ENCODE measurements around the gene MAN1B1. TPM values are rescaled to one million over a fixed set of nuclear protein-coding genes. Genes with fewer than 3 reads are reported as not detected.

Gene MAN1B1
- total and polyA plus RNA-seq, 2 of the 8 experiments (the other 6 are each of a cell fraction or from before 2014, with no cell fraction given), result 33.7 to 36.3 TPM

DNA sequence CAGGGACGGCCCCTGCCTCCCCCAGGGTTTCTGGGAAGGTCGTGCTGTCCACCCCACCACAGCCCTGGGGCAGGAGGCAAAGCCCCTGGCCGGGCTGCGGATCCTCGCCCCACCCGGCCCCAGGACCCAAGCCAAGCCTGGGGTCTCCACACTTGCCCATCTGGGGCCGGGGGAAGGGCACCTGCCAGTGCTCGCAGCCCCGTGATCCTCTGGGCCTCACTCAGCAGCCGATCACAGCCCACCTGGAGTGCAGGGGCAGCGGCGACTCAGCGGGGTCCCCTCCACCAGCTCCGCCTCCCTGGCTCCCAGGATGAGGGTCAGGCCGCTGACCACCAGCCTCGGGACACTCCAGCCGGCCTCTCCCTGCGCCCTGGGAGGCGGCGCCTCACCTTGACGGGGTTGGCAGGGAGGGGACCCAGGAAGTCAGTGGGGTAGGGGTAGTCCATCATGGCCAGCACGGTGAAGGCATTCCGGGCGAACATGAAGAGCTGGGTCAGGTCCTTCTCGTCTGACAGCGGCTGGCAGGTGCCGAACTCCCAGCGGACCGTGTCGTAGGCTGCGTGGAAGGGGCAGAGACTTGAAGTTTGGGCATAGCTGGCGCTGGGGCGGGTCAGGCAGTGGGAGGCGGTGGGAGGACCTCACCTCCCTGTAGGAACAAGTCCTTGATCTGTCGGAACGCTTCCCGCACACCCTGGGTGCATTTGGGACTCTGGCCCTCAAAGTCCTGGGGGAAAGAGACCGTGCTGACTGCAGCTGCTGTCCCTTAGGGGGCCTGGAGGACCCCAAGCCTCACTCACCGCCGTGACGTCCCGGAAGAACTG is 26.0 kb downstream of the MAN1B1 start:
- H3K79me2 ChIP-seq (ENCODE audit: control insufficient read depth in 1 of 2, insufficient read depth in 2 of 2, low read length in 2 of 2), result no peaks in the 10 kb centered on the region
- H4K20me1 ChIP-seq (replicated peaks in 1 of 2; ENCODE audit: control insufficient read depth in 1 of 2, insufficient read depth in 2 of 2, low read length in 2 of 2), result peaks cover 0 to 4% of the 10 kb centered on the region in 2 experiments
- WGBS, 2 experiments (ENCODE audit: extremely low coverage in 1 of 2, insufficient coverage in 1 of 2, insufficient read length in 1 of 2, insufficient replicate concordance in 2 of 2, low coverage in 1 of 2, low lambda C conversion rate in 2 of 2, missing lambda C conversion rate in 1 of 2), result 87% methylated on average over 32 of the region's 42 CpGs; no CpG with 5 or more reads in 1 of the 2 experiments
- H2BK15ac ChIP-seq (ENCODE audit: low read length), result no peak overlapping the region
- H2BK20ac ChIP-seq (ENCODE audit: low read length), result no peak overlapping the region
- no peaks in the 10 kb centered on the region for H3K79me1 ChIP-seq (ENCODE audit: low read depth, low read length)
- no peak overlapping the region for H3K9ac ChIP-seq (replicated peaks in 1 of 4; ENCODE audit: extremely low read depth in 1 of 4, low read depth in 3 of 4, low read length in 3 of 4)
- H2BK120ac ChIP-seq (replicated peaks; ENCODE audit: low read depth, low read length), result no peak overlapping the region
- no peak overlapping the region; a peak in 1 of 4 replicates for H3K4me2 ChIP-seq (ENCODE audit: insufficient read depth in 1 of 2, low read depth in 2 of 2, low read length in 2 of 2)
- no peak overlapping the region for H3K14ac ChIP-seq (ENCODE audit: insufficient read length)
- H4K5ac ChIP-seq (ENCODE audit: insufficient read length, low read depth, low read length), result no peak overlapping the region
- CTCF ChIA-PET (ENCODE audit: partially characterized antibody), result interaction anchor here (0.5 to 2.1 kb wide), 13 partner anchors 9 to 121 kb away, joined by 3 to 8 read pairs (median 3); partner anchors contain the start of genes ANAPC2, NPDC1, SAPCD2 and SSNA1
- no peak overlapping the region for H4K91ac ChIP-seq (replicated peaks; ENCODE audit: insufficient read length, low read length)
- no peak overlapping the region for H2AK5ac ChIP-seq (ENCODE audit: low read depth, low read length)
- H3K27ac ChIP-seq (ENCODE audit: low read depth, low read length), result no peak overlapping the region
- H3K4me3 ChIP-seq (ENCODE audit: extremely low read depth in 1 of 4, insufficient read depth in 2 of 4, low read depth in 3 of 4, low read length in 4 of 4), result no peak overlapping the region
- peaks cover 3% of the 10 kb centered on the region; the same call in 1 of the 2 replicates for H3K23me2 ChIP-seq (ENCODE audit: low read depth, low read length)
- peaks cover 15 to 36% (median 30%) of the 10 kb centered on the region in 4 experiments for H3K27me3 ChIP-seq (replicated peaks in 1 of 4; ENCODE audit: control insufficient read depth in 3 of 4, extremely low read depth in 1 of 4, insufficient read depth in 3 of 4, low read length in 3 of 4)
- H3K56ac ChIP-seq (replicated peaks; ENCODE audit: insufficient read length, low read depth, low read length), result no peak overlapping the region
- POLR2A ChIA-PET (ENCODE audit: partially characterized antibody), result interaction anchor here (0.7 to 1.3 kb wide), 5 partner anchors 13 to 132 kb away, joined by 3 to 4 read pairs (median 3); no protein-coding TSS in a partner anchor
- H2BK5ac ChIP-seq (ENCODE audit: low read depth, low read length), result no peak overlapping the region
- peaks cover 0 to 7% (median under 1%) of the 10 kb centered on the region in 4 experiments; a peak in 3 of 7 replicates for H3K4me1 ChIP-seq (replicated peaks in 1 of 4; ENCODE audit: control insufficient read depth in 3 of 4, insufficient read depth in 4 of 4, low read length in 3 of 4)
- no peaks in the 10 kb centered on the region; a peak in 2 of 8 replicates for H3K36me3 ChIP-seq (ENCODE audit: control insufficient read depth in 2 of 4, insufficient read depth in 4 of 4, low read length in 3 of 4)
- H3K18ac ChIP-seq (ENCODE audit: extremely low read depth, low read length), result no peak overlapping the region
- no peaks in the 10 kb centered on the region for H3K9me3 ChIP-seq (ENCODE audit: insufficient read depth in 2 of 2, low read depth in 1 of 2, low read length in 1 of 2)
- H4K8ac ChIP-seq (ENCODE audit: extremely low read depth, insufficient read depth, low read length), result no peak overlapping the region
- DNase-seq (ENCODE audit: low read depth in 1 of 2, low spot score in 2 of 2), result no peak
- H3K4ac ChIP-seq (replicated peaks; ENCODE audit: insufficient read length, low read depth, low read length), result no peak overlapping the region
- no peak for FAIRE-seq
- H2AFZ ChIP-seq (ENCODE audit: low read length), result no peak overlapping the region
- H2BK12ac ChIP-seq (ENCODE audit: low read depth, low read length), result no peak overlapping the region
- no peak overlapping the region for H3K23ac ChIP-seq (ENCODE audit: insufficient read length)
- TF ChIP-seq RXRA (IDR thresholded peaks at IDR 0.05; ENCODE audit: insufficient read depth, low read depth, low read length) (no peak), KDM1A (IDR thresholded peaks at IDR 0.05; ENCODE audit: borderline replicate concordance, low read length) (no peak), EP300 (IDR thresholded peaks at IDR 0.05; ENCODE audit: borderline replicate concordance in 1 of 2, low read depth in 2 of 2, low read length in 2 of 2) (no peak)
- TF ChIP-seq, protein P1, sequence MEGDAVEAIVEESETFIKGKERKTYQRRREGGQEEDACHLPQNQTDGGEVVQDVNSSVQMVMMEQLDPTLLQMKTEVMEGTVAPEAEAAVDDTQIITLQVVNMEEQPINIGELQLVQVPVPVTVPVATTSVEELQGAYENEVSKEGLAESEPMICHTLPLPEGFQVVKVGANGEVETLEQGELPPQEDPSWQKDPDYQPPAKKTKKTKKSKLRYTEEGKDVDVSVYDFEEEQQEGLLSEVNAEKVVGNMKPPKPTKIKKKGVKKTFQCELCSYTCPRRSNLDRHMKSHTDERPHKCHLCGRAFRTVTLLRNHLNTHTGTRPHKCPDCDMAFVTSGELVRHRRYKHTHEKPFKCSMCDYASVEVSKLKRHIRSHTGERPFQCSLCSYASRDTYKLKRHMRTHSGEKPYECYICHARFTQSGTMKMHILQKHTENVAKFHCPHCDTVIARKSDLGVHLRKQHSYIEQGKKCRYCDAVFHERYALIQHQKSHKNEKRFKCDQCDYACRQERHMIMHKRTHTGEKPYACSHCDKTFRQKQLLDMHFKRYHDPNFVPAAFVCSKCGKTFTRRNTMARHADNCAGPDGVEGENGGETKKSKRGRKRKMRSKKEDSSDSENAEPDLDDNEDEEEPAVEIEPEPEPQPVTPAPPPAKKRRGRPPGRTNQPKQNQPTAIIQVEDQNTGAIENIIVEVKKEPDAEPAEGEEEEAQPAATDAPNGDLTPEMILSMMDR (IDR thresholded peaks at IDR 0.05; ENCODE audit: control extremely low read depth in 1 of 3, insufficient read depth in 1 of 3, low read depth in 1 of 3, low read length in 3 of 3), result no peak
- TF ChIP-seq, protein P2, sequence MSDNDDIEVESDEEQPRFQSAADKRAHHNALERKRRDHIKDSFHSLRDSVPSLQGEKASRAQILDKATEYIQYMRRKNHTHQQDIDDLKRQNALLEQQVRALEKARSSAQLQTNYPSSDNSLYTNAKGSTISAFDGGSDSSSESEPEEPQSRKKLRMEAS (IDR thresholded peaks at IDR 0.05), result no peak
